ENCODE data around the gene IFITM5. TPM values are rescaled to one million over a fixed set of nuclear protein-coding genes. Genes with fewer than 3 reads are reported as not detected.

IFITM5 gene
- total and polyA plus RNA-seq, 9 of the 15 experiments (the other 6 are each of a cell fraction or from before 2014, with no cell fraction given): 0.19 TPM; not detected in 8

- ATAC-seq (peak; percentile 97), DNase-seq (ENCODE audit: extremely low read depth in 1 of 4, low spot score in 3 of 4) (peak; percentile 48 to 76 (median 64)), FAIRE-seq (peak; percentile 82)
- 79% methylated on average over 8 of the region's 10 CpGs for WGBS (ENCODE audit: insufficient coverage, low coverage, missing lambda C conversion rate)
- CTCF ChIA-PET (ENCODE audit: low intra/inter-chr PET ratio): interaction anchor here (0.6 to 1.1 kb wide), 3 partner anchors 39 to 110 kb away, joined by 3 read pairs; no protein-coding TSS in a partner anchor
- Histone ChIP-seq H3K9me3 (replicated peaks; ENCODE audit: control insufficient read depth, insufficient read depth, low read depth, low read length) (no peaks in the 10 kb centered on the region), H3K4me2 (ENCODE audit: insufficient read depth, low read length) (no peak overlapping the region), H3K79me2 (ENCODE audit: control insufficient read depth, insufficient read depth, low read length) (no peaks in the 10 kb centered on the region), H3K36me3 (ENCODE audit: control insufficient read depth, insufficient read depth, low read length) (peaks cover 80% of the 10 kb centered on the region), H2AFZ (ENCODE audit: low read depth, low read length) (no peak overlapping the region), H3K27me3 (ENCODE audit: control insufficient read depth in 2 of 2, insufficient read depth in 2 of 2, low read length in 2 of 2) (no peaks in the 10 kb centered on the region), H3K4me1 (replicated peaks in 1 of 2; ENCODE audit: control insufficient read depth in 2 of 2, insufficient read depth in 2 of 2, low read length in 2 of 2) (no peaks in the 10 kb centered on the region), H3K9me1 (ENCODE audit: control insufficient read depth, insufficient read depth, low read length) (no peaks in the 10 kb centered on the region), H3K9ac (ENCODE audit: insufficient read depth in 1 of 2, low read depth in 2 of 2, low read length in 2 of 2) (no peak overlapping the region), H3K27ac (ENCODE audit: extremely low read depth, low read depth, low read length) (no peak overlapping the region), H4K20me1 (replicated peaks; ENCODE audit: control insufficient read depth, insufficient read depth, low read length) (no peaks in the 10 kb centered on the region), H3K4me3 (no peak overlapping the region)
- POLR2A ChIA-PET: interaction anchor here (0.7 to 2.0 kb wide), 11 partner anchors 10 to 197 kb away, joined by 3 to 9 read pairs (median 3); partner anchors contain the start of genes BET1L, PSMD13 and RIC8A
- in situ Hi-C loops (cut with MboI) (loop anchor here (5.0 kb wide), 1 partner anchor 106 kb away; no protein-coding TSS in a partner anchor), intact Hi-C loops (cut with micrococcal nuclease) (no loop called here)
- BruUV-seq (replicated peaks): no TSS peak
- TF ChIP-seq ZHX1 (conservative IDR thresholded peaks at IDR 0.05; ENCODE audit: low read length) (0 out of 2 replicates have a peak, but pooled peaks have one; percentile 32), JUND (IDR thresholded peaks at IDR 0.05; ENCODE audit: borderline replicate concordance, low read depth, low read length) (peak; percentile 14; the same call in 1 of the 2 replicates), JUND (tag; IDR thresholded peaks at IDR 0.05; ENCODE audit: borderline replicate concordance, low read depth, low read length) (no peak)
- TF ChIP-seq, protein P1, sequence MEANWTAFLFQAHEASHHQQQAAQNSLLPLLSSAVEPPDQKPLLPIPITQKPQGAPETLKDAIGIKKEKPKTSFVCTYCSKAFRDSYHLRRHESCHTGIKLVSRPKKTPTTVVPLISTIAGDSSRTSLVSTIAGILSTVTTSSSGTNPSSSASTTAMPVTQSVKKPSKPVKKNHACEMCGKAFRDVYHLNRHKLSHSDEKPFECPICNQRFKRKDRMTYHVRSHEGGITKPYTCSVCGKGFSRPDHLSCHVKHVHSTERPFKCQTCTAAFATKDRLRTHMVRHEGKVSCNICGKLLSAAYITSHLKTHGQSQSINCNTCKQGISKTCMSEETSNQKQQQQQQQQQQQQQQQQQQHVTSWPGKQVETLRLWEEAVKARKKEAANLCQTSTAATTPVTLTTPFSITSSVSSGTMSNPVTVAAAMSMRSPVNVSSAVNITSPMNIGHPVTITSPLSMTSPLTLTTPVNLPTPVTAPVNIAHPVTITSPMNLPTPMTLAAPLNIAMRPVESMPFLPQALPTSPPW (CRISPR knock-in tag; IDR thresholded peaks at IDR 0.05): 0 out of 2 replicates have a peak, but pooled peaks have one; percentile 5
- TF ChIP-seq, protein P2, sequence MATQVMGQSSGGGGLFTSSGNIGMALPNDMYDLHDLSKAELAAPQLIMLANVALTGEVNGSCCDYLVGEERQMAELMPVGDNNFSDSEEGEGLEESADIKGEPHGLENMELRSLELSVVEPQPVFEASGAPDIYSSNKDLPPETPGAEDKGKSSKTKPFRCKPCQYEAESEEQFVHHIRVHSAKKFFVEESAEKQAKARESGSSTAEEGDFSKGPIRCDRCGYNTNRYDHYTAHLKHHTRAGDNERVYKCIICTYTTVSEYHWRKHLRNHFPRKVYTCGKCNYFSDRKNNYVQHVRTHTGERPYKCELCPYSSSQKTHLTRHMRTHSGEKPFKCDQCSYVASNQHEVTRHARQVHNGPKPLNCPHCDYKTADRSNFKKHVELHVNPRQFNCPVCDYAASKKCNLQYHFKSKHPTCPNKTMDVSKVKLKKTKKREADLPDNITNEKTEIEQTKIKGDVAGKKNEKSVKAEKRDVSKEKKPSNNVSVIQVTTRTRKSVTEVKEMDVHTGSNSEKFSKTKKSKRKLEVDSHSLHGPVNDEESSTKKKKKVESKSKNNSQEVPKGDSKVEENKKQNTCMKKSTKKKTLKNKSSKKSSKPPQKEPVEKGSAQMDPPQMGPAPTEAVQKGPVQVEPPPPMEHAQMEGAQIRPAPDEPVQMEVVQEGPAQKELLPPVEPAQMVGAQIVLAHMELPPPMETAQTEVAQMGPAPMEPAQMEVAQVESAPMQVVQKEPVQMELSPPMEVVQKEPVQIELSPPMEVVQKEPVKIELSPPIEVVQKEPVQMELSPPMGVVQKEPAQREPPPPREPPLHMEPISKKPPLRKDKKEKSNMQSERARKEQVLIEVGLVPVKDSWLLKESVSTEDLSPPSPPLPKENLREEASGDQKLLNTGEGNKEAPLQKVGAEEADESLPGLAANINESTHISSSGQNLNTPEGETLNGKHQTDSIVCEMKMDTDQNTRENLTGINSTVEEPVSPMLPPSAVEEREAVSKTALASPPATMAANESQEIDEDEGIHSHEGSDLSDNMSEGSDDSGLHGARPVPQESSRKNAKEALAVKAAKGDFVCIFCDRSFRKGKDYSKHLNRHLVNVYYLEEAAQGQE (IDR thresholded peaks at IDR 0.05; ENCODE audit: borderline replicate concordance): peak; percentile 72
- TF ChIP-seq, protein P2 (CRISPR knock-in tag; IDR thresholded peaks at IDR 0.05; ENCODE audit: low read depth): no peak
Measured at GRCh38 chr11:250740-251299, 48.5 kb downstream of the IFITM5 start.

All from K562 (cell line).